ENCODE results near the gene FHOD3.

FHOD3 gene

GRCh38 chr18:36613810-36614209, 316.3 kb downstream of the FHOD3 start:
- no peak for DNase-seq (ENCODE audit: low read depth in 1 of 2, low spot score in 1 of 2)

DNA sequence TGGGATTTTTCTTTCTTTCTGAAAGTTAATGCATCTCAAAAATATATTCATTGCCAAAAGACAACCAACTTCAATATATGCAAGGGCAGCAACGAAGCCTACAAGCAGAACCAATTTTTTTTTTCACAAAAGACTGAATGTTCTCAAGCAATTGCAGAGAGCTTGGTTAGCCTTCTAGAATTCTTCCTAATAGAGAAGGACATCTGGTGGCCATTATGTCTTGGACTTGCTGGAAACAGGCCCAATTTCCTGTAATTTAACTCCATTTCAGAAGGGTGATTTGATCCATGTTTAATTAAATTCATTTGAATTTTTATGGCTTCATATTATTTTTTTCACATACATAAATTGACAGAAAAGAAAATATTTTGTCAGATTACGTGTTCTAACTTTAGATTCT, 323.3 kb downstream of the FHOD3 start:
- no peak for DNase-seq (ENCODE audit: low read depth in 1 of 2, low spot score in 1 of 2)

DNA sequence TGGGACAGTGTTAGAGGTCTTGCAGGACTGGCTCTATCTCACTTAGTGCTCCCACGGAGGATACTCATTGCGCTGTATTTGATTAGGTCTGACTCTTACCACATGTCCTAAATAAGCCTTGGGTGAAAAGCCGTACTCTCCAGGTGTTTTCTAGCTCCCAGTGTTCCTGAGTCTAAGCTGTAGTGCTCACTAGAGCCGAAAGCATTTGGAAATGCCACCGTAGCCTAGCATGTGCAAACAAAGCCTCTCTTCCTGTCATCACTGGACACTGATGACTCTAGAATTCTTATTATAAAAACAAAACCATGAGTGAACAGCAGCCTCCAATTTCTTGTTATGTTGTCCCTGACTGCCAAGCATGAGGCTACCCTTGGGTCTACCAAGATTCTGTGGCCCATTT, 325.1 kb downstream of the FHOD3 start:
- DNase-seq (ENCODE audit: low read depth in 1 of 2, low spot score in 1 of 2), result no peak

DNA sequence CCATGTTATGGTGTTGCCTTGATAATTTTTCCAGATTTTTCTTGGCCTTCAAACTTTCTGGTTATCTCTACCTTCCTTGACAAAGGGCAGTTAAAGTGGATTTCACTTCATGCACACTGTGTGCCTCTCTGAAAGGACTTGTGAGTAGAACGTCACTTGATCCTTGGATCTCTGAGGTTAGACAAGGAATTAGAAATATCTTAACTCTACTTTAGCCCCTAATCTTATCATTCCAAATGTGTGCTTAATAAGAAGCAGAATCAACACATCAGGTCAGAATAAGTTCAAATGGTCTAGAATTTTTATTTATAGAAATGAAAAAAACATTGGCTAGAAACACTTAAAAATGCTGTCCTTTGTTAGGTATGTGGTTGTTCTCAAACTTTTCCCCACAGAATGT, 325.6 kb downstream of the FHOD3 start:
- DNase-seq (ENCODE audit: low read depth in 1 of 2, low spot score in 1 of 2), result no peak

- DNase-seq (ENCODE audit: low read depth in 1 of 2, low spot score in 1 of 2), result no peak
These were observed 326.2 kb downstream of the FHOD3 start for GRCh38 chr18:36623681-36624190.

DNA sequence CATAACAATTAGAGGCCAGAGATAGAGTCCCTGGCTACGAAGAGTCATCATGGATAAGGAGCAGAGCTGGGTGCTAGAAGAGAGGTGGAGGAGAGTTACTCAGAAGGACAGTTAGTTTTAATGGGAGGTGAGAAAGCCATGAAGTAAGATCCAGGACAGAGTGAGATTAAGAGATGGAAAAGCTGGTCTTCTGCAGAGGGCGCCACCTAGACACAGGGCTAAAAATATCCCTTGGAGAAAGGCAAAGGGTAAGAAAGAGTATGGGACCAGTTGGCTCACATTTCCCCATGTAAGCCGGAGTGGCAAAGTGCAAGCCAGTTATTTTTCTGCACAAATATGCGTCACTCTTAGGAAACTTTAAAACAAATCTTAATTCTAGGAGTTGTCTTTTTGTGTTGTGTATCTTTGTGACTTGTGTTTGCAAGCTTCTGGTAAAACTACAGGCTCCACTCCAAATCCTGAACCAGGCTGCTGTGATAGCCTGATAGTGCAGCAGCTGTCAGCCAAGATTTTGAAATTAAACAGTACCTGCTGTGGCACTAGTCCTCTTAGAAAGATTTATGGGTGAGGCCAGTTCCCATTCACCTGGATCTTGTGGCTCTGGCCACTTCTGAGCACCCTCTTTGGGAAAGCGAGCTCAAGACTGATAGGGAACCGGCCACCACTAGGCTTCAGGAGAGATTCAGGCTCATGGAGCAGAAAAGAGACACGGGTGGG, 327.1 kb downstream of the FHOD3 start:
- no peak for DNase-seq (ENCODE audit: low read depth in 1 of 2, low spot score in 1 of 2)

DNA sequence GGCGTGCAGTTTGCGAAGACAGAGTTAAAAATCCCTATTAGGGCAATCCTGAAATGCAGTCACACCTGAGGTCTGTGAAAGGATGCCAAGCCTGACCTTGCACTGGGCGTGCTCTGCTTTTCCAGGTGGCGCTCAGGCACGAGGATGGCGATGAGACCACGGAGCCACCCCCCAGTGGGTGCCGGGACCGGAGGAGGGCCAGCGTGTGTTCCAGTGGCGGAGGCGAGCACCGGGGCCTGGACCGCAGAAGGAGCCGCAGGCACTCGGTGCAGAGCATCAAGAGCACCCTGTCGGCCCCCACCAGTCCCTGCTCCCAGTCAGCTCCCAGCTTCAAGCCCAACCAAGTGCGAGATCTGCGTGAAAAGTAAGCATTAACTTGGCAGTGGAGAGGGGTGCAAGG, 327.9 kb downstream of the FHOD3 start:
- DNase-seq (ENCODE audit: low read depth in 1 of 2, low spot score in 1 of 2), result no peak

DNA sequence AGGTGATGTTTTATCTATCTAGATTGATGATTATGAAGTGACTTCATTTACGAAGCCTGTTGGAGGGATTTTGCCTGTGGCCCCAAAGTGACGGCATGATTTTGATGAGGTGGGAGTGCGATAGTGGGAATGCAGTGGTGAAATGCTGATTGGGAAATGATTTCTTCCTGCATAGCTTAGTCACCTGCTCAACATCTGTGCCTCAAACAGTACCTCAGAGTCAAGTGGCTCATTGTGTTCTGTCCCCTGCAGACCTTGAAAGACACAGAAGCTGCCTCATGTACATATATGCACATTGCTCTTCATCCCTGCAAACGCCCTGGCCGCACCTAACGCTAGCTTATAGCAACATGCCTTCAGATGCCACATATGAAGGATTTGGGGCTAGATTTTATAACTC, 330.1 kb downstream of the FHOD3 start:
- DNase-seq (ENCODE audit: low read depth in 1 of 2, low spot score in 1 of 2), result no peak

- DNase-seq (ENCODE audit: low read depth in 1 of 2, low spot score in 1 of 2), result no peak
These were observed 331.1 kb downstream of the FHOD3 start for GRCh38 chr18:36628435-36629137.

- DNase-seq (ENCODE audit: low read depth in 1 of 2, low spot score in 1 of 2), result no peak
These were observed 331.6 kb downstream of the FHOD3 start for GRCh38 chr18:36629138-36629530.

- no peak for DNase-seq (ENCODE audit: low read depth in 1 of 2, low spot score in 1 of 2)
These were observed 332.3 kb downstream of the FHOD3 start for GRCh38 chr18:36629836-36630235.

- DNase-seq (ENCODE audit: low read depth in 1 of 2, low spot score in 1 of 2), result no peak
These were observed 333.4 kb downstream of the FHOD3 start for GRCh38 chr18:36630917-36631316.

DNA sequence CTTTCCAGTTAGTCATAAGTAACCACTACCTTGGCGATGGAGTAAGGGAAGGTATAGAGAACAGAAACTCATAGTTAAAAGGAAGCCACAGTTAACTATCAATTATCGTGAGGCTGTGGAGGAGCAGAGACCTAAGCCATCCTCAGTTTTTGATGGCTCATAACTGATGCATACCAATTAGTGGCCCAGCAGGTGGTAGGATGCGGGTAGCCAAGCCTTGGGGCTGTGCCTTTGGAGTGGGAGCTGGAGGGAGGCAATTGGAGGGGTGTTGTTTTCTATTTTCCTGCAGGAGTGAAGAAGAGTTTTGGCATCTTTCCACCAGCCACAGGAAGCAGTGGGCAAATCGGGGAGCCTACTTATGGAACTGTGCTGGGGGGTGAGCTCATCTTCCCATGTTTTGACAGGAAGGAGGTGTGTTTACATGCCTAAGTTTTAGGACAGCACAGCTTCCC, 336.5 kb downstream of the FHOD3 start:
- DNase-seq (ENCODE audit: low read depth in 1 of 2, low spot score in 1 of 2), result no peak

DNA sequence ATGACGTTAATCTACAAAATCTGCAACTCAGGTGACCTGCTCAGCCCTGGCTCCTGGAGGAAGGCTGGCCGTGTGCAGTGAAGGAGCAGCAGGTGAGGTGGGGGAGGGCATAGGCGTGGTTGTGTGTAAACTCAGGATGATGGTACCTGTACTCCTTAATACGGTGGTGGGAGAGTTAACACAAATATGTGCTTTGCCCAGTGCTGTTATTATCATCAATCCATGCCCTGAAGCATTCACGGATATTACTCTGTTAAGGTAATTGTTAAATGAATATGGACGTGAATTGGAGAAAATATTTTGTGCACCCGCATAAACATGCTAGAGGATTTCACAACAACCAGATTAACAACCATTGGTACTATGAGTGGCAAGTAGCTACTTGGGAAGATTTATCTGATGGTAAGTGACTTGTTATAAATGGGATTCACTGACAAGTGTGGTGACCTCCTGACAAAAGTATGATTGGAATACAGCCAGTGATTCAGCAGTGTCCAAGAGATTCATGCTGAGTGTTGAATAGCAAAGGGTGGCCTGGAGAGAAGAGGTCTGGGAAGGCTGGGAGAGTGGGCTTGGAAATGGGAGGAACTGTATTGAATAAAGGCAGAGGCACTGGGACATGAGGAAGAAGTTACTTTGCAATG, 337.2 kb downstream of the FHOD3 start:
- no peak for DNase-seq (ENCODE audit: low read depth in 1 of 2, low spot score in 1 of 2)

DNA sequence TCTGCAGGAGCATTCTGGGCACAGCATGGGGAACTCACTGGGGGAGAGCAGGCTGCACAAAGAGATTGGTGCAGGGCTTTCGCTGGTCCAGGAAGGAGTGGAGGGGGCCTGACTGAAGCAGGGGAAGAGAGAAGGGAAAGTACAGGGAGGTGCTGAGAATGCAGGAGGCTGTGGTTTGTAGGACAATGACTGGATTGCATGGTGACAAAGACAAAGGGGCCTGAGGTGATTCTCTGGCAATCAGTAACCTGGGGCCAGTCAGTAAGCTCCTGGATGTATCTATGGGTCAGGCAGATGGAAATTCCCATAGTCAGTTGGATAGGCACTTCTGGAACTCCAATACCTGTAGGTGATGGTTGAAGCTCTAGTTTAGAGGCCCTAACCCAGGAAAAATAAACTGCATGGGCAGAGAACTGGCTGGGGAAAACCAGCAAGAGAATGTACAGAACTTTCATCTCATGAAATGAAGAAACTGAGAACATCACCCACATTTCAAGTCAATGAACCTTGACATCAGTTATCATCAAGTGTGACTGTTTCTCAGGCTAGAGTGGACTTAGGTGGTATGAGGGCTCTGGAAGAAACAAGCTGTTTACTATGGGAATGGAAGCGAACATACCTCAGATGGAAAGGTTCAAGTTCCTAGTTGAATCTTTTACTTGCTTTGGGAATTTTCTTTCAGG, 338.0 kb downstream of the FHOD3 start:
- no peak for DNase-seq (ENCODE audit: low read depth in 1 of 2, low spot score in 1 of 2)

GRCh38 chr18:36636237-36636817, 338.8 kb downstream of the FHOD3 start:
- DNase-seq (ENCODE audit: low read depth in 1 of 2, low spot score in 1 of 2), result no peak

DNA sequence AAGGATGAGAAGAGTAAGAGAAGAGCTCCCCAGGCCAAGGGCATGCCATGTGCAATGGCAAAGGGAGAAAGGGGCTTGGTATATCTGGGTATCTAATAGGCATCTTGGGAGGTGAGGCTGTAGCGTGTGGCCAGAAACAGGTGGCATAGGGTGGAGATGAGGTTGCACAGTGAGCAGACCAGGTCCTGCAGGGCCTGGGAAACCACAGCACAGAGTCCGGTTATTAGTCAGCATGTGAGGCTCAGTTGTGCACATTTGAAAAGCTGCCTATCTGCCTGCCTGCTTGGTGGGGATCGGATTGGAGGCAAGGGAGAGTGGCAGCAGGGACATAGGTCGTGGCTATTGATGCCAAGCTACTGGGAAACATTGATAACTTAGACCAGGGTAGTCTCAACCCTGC, 340.7 kb downstream of the FHOD3 start:
- DNase-seq (ENCODE audit: low read depth in 1 of 2, low spot score in 1 of 2), result no peak

DNA sequence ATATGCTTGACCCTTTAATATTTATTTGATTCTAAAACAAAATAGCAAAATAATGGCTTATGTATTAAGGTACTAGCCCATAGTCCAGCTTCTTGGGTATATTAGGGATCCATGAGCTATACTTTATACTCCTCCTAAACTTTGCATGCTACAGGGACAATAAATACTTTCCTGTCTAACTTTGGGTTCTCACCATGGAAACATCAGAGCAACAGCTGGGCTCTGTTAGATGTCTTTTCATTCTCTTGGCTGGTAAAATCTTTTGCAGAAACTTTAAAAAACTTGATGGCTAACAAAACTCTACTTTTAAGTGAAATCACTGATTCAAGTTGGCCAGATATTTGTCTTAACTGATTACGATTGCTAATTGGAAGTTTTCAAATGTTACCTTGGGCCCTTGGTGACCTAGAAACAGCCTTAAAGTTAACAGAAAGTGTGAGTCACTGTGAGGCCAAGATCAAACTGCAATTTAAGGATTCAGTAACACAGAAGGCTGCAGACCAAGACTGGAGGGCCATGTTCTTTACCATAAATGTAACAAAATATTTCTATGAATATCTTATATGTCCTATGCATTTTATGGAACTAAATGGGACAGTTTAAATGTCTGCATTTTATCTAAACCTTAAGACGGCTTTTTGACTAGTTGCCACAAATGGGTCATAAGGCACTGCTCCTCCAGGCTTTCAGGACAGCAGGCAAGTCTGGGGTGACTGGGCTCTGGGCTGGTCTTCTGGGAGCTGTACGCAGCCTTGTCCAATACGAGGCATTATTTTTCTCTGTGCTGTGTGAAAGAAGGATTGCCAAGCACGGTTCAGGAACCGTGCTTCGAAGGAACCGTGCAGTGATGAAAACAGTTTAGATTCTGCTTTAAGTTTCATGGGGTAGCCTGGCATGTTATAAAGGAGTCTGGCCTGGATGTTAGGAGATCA, 342.8 kb downstream of the FHOD3 start:
- no peak for DNase-seq (ENCODE audit: low read depth in 1 of 2, low spot score in 1 of 2)

DNA sequence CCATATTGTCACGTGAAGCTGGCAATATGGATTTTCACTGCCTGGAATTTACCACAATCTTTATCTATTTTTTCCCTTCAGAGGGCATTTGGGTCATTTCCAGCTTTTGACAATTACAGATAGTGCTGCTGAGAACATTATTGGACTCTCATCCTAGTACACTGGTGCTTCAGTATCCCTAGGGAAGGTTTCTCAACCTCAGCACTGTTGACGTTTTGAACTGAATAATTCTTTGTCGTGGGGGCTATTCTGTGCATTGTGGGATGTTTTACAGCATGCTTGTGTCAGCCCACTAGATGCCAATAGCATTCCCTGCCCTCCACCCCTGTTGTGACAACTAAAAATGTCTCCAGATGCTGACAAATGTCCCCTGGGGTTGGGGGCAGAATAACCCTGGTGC, 345.5 kb downstream of the FHOD3 start:
- DNase-seq (ENCODE audit: low read depth in 1 of 2, low spot score in 1 of 2), result no peak

GRCh38 chr18:36648803-36649202, 351.3 kb downstream of the FHOD3 start:
- no peak for DNase-seq (ENCODE audit: low read depth in 1 of 2, low spot score in 1 of 2)

Data from activated CD4-positive, alpha-beta T cell treated with anti-CD3 and anti-CD28 coated beads, Interleukin-2, amount 50 U/mL, for 24 hours (primary cell).